Measurements from ENCODE around the gene UBE2Q1.

- TF ChIP-seq, protein P1, sequence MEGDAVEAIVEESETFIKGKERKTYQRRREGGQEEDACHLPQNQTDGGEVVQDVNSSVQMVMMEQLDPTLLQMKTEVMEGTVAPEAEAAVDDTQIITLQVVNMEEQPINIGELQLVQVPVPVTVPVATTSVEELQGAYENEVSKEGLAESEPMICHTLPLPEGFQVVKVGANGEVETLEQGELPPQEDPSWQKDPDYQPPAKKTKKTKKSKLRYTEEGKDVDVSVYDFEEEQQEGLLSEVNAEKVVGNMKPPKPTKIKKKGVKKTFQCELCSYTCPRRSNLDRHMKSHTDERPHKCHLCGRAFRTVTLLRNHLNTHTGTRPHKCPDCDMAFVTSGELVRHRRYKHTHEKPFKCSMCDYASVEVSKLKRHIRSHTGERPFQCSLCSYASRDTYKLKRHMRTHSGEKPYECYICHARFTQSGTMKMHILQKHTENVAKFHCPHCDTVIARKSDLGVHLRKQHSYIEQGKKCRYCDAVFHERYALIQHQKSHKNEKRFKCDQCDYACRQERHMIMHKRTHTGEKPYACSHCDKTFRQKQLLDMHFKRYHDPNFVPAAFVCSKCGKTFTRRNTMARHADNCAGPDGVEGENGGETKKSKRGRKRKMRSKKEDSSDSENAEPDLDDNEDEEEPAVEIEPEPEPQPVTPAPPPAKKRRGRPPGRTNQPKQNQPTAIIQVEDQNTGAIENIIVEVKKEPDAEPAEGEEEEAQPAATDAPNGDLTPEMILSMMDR (IDR thresholded peaks at IDR 0.05), result no peak
- TF ChIP-seq POLR2A (IDR thresholded peaks at IDR 0.05), result no peak
These were observed 56.3 kb downstream of the UBE2Q1 start, which contains the start of the genes SHE and TDRD10 for GRCh38 chr1:154502066-154502743.
